Body of pancreas (tissue), 4 donors: ENCODE measurements around the gene WDR75.

ENCODE experiments used
- CTCF ChIP-seq, 7 experiments: fragments of 450-650 bp in 4 of 7; fragments of 200-600 bp in 3 of 7; sonication (generic) in 3 of 7; IDR thresholded peaks; one replicate each; pipeline ENCODE4 v1.5.1; 2016 to 2019; ENCODE audit warnings: antibody characterized with exemption in 7 of 7
- POLR2A ChIP-seq, 3 donors: fragments of 450-650 bp; IDR thresholded peaks; one replicate each; pipeline ENCODE4 v1.6.1; 2016; ENCODE audit warnings: antibody characterized with exemption in 3 of 3, mild to moderate bottlenecking in 2 of 3

GRCh38 chr2:189500456-189501160, 59.3 kb downstream of the WDR75 start:
- TF ChIP-seq CTCF (IDR thresholded peaks at IDR 0.05) (no peak), POLR2A (IDR thresholded peaks at IDR 0.05) (no peak)
